GM12801 (cell line): ENCODE data around the gene FOSB.

Source experiments
- TF ChIP-seq, protein P1 (sequence below): IDR thresholded peaks from one replicate; pipeline ENCODE4 v1.5.1; 2011; ENCODE audit warnings: control low read depth; ENCODE audit not compliant: insufficient read length; ENCODE audit errors: extremely low read depth

Gene FOSB

DNA sequence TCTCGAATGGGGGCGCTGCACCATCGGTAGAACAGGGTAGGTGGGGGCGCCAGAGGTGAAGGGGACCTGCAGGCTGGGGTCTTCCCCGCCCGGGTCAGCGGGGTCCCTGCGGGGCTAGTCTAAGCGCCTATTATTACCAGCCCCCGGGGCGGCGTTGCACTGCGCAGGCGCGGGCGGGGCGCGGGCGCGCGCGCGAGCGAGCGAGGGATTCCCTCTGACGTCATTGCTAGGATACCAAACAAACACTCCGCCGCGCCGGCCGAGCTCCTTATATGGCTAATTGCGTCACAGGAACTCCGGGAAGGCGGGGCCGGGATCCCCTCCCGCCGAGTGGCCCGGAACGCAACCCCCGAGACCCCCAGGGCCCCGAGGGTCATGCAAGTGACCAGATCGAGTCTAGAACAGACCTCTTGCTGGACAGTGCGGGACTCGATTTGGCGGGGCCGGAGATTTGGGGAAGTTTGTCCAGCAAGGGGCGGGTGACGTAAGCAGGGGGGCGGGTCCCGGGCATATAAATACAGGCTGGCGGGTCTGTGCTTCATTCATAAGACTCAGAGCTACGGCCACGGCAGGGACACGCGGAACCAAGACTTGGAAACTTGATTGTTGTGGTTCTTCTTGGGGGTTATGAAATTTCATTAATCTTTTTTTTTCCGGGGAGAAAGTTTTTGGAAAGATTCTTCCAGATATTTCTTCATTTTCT, at the start of gene FOSB:
Gene FOSB, plus strand, starts transcription at position 541 of the 703 bp plus-strand sequence. CDS start 591 bp downstream, outside the sequence.
- TF ChIP-seq, protein P1, sequence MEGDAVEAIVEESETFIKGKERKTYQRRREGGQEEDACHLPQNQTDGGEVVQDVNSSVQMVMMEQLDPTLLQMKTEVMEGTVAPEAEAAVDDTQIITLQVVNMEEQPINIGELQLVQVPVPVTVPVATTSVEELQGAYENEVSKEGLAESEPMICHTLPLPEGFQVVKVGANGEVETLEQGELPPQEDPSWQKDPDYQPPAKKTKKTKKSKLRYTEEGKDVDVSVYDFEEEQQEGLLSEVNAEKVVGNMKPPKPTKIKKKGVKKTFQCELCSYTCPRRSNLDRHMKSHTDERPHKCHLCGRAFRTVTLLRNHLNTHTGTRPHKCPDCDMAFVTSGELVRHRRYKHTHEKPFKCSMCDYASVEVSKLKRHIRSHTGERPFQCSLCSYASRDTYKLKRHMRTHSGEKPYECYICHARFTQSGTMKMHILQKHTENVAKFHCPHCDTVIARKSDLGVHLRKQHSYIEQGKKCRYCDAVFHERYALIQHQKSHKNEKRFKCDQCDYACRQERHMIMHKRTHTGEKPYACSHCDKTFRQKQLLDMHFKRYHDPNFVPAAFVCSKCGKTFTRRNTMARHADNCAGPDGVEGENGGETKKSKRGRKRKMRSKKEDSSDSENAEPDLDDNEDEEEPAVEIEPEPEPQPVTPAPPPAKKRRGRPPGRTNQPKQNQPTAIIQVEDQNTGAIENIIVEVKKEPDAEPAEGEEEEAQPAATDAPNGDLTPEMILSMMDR: no peak

DNA sequence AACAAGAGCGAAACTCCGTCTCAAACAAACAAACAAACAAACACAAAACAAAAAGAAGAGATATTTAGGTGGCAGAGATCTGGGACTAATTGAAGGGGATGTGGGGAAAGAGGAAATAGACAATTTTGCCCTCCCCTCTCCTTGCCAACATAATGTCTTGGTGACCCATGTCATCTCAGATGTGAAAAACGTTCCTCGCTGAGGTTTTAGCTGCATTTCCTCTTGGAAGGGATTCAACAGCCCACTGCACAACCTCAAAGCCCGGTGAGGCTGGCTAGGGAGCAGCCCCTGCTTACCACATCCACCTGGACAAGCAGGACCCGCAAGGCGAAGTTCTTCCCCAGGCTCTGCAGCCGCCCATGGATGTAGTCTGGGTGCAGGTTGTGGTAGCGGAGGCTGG, 49.0 kb upstream of the FOSB start:
- TF ChIP-seq, protein P1: no peak

- TF ChIP-seq, protein P1: no peak
Measured at GRCh38 chr19:45419396-45419795, 48.4 kb upstream of the FOSB start.

GRCh38 chr19:45419895-45420294, 47.9 kb upstream of the FOSB start:
- TF ChIP-seq, protein P1: no peak

- TF ChIP-seq, protein P1: no peak
Measured at GRCh38 chr19:45420356-45420755, 47.4 kb upstream of the FOSB start.

DNA sequence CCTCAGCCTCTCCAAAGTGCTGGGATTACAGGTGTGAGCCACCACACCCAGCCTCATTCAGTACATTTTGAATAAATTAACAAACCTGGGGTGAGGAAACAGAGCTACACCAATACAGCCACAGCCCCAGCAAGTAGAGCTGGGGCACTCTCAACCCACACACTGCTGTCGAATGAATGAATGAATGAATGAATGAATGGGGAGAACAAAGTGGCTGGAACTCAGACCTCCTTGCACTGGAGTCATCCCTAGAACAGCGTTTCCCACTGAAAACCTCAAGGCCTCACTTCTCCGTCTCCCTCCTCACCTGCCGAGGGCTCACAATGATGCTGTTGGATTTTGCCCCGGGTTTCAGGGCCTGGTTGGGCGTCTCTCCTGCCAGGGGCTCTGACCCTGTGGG, 46.9 kb upstream of the FOSB start:
- TF ChIP-seq, protein P1: no peak

- TF ChIP-seq, protein P1: no peak
Measured at GRCh38 chr19:45421947-45422498, 45.8 kb upstream of the FOSB start.
